CD4-positive, alpha-beta T cell treated with Interleukin-2 at 100 ng/mL for 4 hours (primary cell): ENCODE data around the gene CD68.

Source experiments
- DNase-seq: peaks from one replicate; pipeline ENCODE4 v3.0.0-alpha.2; 2020; ENCODE audit warnings: low spot score

The CD68 gene

DNA sequence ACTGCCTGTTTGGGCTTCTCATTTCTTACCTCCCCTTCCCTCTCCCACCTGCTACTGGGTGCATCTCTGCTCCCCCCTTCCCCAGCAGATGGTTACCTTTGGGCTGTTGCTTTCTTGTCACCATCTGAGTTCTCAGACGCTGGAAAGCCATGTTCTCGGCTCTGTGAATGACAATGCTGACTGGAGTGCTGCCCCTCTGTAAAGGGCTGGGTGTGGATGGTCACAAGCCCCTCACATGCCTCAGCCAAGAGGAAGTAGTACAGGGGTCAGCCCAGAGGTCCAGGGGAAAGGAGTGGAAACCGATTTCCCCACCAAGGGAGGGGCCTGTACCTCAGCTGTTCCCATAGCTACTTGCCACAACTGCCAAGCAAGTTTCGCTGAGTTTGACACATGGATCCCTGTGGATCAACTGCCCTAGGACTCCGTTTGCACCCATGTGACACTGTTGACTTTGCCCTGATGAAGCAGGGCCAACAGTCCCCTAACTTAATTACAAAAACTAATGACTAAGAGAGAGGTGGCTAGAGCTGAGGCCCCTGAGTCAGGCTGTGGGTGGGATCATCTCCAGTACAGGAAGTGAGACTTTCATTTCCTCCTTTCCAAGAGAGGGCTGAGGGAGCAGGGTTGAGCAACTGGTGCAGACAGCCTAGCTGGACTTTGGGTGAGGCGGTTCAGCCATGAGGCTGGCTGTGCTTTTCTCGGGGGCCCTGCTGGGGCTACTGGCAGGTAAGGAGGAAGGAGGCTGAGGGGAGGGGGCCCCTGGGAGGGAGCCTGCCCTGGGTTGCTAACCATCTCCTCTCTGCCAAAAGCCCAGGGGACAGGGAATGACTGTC lies at the start of gene CD68:
Gene CD68 (plus strand): TSS at position 638 of the 833 bp plus-strand sequence. CDS start 40 bp downstream, at position 678.
- DNase-seq = peak; percentile 77

GRCh38 chr17:7530023-7530900 lies 49.2 kb upstream of the CD68 start:
- DNase-seq = no peak

- no peak for DNase-seq
These were observed 41.4 kb upstream of the CD68 start for GRCh38 chr17:7538050-7538449.

DNA sequence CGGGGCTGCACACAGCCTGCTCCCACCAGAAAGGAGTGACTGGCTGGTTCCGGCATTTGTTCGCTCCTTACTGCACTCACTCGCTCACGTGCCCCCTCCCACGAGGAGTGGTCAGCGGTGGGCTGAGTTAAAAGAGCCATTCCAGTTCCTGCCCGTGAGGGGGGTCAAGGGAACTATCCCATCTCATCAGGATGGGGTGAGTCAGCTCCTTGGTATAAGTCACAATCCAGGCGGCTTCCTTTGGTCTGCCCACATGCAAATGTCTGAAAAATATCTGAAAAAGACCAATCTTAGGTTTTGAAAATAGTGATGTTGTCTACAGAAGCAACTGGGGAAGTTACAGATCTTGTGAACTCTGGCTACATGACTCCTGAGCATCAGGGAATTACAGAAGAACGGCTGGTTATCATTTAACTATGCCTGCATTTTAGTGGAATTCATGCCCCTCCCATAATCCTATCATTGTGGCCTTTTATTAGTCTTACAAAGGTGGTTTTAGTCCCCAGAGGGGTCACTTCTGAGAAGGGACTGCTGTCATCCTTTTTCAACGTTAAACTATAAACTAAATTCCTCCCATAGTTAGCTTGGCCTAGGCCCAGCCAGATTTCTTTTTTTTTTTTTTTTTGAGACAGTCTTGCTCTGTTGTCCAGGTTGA lies 40.4 kb upstream of the CD68 start:
- DNase-seq = no peak

- no peak for DNase-seq
These were observed 38.3 kb upstream of the CD68 start for GRCh38 chr17:7541074-7541621.

DNA sequence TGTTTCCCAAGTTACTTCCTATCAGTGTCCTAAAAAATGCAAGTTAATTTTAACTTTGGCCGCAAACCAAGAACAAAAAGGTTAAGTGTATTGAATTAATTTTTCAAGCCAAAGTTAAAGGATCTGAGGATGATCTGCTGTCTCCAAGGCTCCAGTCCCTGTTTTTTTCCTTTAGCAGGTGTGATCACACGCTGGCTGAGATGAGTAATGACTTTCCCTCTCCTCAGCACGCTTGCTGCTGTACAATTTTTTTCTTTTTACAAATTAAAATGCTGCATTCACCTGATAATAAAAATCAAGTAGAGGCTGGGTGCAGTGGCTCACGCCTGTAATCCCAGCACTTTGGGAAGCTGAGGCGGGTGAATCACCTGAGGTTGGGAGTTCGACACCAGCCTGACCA lies 34.5 kb upstream of the CD68 start:
- no peak for DNase-seq

DNA sequence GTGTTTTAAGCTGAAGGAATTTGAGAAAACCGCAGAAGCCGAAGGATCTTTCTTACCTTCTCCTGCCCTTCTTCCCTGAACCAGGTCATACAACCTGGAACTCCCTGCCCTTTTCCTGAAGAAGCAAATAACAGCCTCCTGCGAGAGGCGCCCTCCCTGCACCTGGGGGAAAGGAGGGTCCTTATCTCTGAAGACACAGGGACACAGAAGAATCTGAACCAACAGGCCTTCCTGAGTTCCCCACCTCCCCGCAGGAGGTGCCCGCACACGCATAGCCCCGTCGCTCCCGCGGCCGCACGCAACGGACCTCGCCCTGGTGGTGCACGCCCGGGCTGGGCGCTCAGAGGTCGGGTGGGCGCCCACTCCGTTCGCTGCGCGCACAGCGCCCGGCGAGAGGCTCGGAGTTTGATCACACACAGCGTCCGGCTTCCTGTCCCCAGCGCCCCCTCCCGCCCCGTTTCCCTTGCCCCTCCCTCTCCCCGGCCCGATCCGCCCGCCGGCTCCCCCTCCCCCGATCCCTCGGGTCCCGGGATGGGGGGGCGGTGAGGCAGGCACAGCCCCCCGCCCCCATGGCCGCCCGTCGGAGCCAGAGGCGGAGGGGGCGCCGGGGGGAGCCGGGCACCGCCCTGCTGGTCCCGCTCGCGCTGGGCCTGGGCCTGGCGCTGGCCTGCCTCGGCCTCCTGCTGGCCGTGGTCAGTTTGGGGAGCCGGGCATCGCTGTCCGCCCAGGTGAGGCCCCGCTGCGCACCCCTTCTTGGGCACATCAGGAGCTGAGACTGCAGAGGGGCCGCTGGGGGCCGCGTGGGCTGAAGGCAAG lies 30.6 kb upstream of the CD68 start, which contains the start of gene TNFSF12:
Gene TNFSF12 (plus strand): TSS at position 474 of the 816 bp plus-strand sequence. CDS start 96 bp downstream, at position 570.
- peak; percentile 60 for DNase-seq

DNA sequence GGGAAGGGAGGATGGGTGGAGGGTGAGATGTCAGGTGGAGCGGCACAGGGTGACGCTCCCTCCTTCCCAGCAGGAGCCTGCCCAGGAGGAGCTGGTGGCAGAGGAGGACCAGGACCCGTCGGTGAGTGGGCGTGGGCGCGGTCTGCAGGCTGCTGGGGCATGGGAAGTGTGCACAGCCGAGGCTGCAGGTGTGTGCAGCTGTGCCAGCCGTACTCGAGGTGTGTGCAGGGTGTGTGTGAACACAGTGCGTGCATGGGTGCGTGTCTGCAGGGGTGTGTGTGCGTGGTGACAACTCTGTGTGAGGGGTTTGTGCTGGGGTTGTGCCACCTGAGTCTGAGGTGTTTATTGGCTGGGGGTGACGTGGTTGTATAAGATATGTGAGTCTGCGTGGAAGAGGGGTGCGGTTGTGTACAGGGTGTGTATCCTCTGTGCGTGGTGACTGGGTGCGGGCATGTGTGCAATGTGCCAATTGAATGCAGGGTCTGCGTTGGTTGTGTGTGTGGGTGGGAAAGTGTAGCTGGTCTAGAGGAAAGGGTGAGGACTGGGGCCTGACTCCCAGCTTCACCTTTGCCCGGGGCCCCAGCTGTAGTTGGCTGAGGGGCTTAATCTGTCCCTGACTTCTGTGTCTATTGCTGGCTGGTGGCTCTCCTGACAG lies 29.9 kb upstream of the CD68 start:
- peak; percentile 70 for DNase-seq

DNA sequence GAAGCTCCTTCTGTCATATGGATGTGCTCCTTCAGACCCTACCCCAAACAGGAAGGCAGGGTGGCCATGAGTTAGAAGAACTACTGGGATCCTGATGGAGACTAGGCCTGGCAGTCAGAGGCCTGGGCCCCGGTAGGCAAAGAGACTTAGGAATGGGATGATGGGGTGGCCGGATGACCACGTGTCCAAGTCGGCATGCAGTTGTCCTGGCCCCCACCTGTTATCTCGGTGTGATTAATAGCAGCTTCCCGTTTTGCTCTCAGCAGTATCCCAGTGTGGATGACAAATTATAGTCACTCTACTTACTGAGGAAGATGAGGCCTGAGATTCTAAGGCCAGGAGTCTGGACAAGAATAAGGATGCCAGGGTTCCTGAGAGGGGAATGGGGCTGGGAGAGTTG lies 29.1 kb upstream of the CD68 start:
- no peak for DNase-seq

- no peak for DNase-seq
These were observed 28.0 kb upstream of the CD68 start for GRCh38 chr17:7551396-7551795.

GRCh38 chr17:7552621-7553051 lies 26.8 kb upstream of the CD68 start:
- DNase-seq = peak; percentile 73

DNA sequence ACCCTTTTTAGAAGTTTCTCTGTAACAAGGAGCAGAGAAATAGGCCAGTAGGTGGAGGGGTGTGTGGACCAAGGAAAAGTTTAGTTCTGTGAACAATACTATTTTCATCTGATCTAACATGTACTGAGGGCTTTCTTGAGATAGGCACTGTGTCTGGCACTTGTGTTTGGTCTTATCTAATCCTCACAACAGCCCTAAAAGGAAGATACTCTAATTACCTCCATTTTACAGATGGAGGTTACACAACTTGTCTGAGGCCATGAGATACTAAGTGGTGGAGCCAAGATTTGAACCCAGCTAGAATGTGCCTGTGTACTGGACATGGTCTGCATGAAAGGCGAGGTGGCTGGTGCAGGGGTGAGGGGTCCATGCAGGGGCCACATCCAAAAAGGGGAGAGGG lies 26.1 kb upstream of the CD68 start:
- DNase-seq = no peak

GRCh38 chr17:7555320-7555948 lies 24.0 kb upstream of the CD68 start:
- no peak for DNase-seq

- DNase-seq = no peak
These were observed 22.8 kb upstream of the CD68 start for GRCh38 chr17:7556627-7557026.

DNA sequence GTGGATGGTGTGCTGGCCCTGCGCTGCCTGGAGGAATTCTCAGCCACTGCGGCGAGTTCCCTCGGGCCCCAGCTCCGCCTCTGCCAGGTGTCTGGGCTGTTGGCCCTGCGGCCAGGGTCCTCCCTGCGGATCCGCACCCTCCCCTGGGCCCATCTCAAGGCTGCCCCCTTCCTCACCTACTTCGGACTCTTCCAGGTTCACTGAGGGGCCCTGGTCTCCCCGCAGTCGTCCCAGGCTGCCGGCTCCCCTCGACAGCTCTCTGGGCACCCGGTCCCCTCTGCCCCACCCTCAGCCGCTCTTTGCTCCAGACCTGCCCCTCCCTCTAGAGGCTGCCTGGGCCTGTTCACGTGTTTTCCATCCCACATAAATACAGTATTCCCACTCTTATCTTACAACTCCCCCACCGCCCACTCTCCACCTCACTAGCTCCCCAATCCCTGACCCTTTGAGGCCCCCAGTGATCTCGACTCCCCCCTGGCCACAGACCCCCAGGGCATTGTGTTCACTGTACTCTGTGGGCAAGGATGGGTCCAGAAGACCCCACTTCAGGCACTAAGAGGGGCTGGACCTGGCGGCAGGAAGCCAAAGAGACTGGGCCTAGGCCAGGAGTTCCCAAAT lies 22.2 kb upstream of the CD68 start:
- DNase-seq = no peak

GRCh38 chr17:7557775-7558543 lies 21.5 kb upstream of the CD68 start:
- DNase-seq = no peak

GRCh38 chr17:7558544-7559319 lies 20.7 kb upstream of the CD68 start, which contains the start of gene TNFSF13:
Gene TNFSF13 (plus strand): TSS chr17:7558750. CDS start chr17:7559040, 290 bp downstream.
- DNase-seq = no peak
